HEK293 (cell line): ENCODE results near the gene ARHGAP24.

Experiments
- CTCF ChIA-PET: fragments of 350-600 bp; formaldehyde crosslinking; extraction: SDS; loops from one replicate; lab custom pipeline; 2021; ENCODE audit warnings: antibody characterized with exemption; lab: Yijun Ruan, JAX
- POLR2A ChIA-PET: fragments of 300-600 bp; formaldehyde crosslinking; extraction: SDS; loops from one replicate; lab custom pipeline; 2020; ENCODE audit warnings: antibody characterized with exemption, inconsistent platforms; lab: Yijun Ruan, JAX
- H3K27ac ChIP-seq: fragments of 200-500 bp; sonication (Bioruptor generic); 2 replicates; pipeline ENCODE4 v1.5.1; 2014; ENCODE audit warnings: low read depth, low read length, control low read depth, inconsistent platforms; ENCODE audit errors: extremely low read depth
- H3K36me3 ChIP-seq, 2 experiments: fragments of 200-500 bp in 1 of 2; sonication (Bioruptor generic) in 1 of 2; 1 replicate in 1 of 2; 2 replicates in 1 of 2; pipeline ENCODE4 v1.5.1; 2014 to 2017; ENCODE audit warnings: inconsistent platforms in 2 of 2, low read length in 2 of 2; ENCODE audit not compliant: control insufficient read depth in 2 of 2, insufficient read depth in 1 of 2
- H3K4me1 ChIP-seq: fragments of 200-500 bp; sonication (Bioruptor generic); 2 replicates; pipeline ENCODE4 v1.5.1; 2014; ENCODE audit warnings: mild to moderate bottlenecking, low read length, inconsistent platforms; ENCODE audit not compliant: control insufficient read depth, insufficient read depth
- H3K4me3 ChIP-seq: 2 replicates; pipeline ENCODE4 v1.5.1; 2011; ENCODE audit warnings: low read depth, mild to moderate bottlenecking, control low read depth, low read length, moderate library complexity
- H3K9me3 ChIP-seq: fragments of 200-500 bp; sonication (Bioruptor generic); 2 replicates; pipeline ENCODE4 v1.5.1; 2014; ENCODE audit warnings: low read depth, low read length, inconsistent platforms; ENCODE audit not compliant: control insufficient read depth, insufficient read depth
- TCF7L2 ChIP-seq: IDR thresholded peaks from 2 replicates; pipeline ENCODE4 v1.6.1; 2011; ENCODE audit warnings: low read depth, mild to moderate bottlenecking, inconsistent platforms, low read length, moderate library complexity, borderline replicate concordance
- ZBTB49 ChIP-seq: fragments of 450-650 bp; formaldehyde crosslinking; IDR thresholded peaks from 2 replicates; pipeline ENCODE4 v1.5.1; 2016; ENCODE audit warnings: missing biosample characterization, missing genetic modification characterization, low read depth
- ZBTB7A ChIP-seq: fragments of 450-650 bp; formaldehyde crosslinking; IDR thresholded peaks from 2 replicates; pipeline ENCODE4 v1.5.1; 2016; ENCODE audit warnings: low read depth, missing biosample characterization, missing genetic modification characterization
- ZFHX2 ChIP-seq: fragments of 450-650 bp; formaldehyde crosslinking; conservative IDR thresholded peaks from 2 replicates; pipeline ENCODE4 v1.5.1; 2016; ENCODE audit warnings: missing biosample characterization, missing genetic modification characterization
- ZFP69B ChIP-seq: fragments of 450-650 bp; formaldehyde crosslinking; IDR thresholded peaks from 2 replicates; pipeline ENCODE4 v1.5.1; 2016; ENCODE audit warnings: missing biosample characterization, missing genetic modification characterization
- ZNF302 ChIP-seq: fragments of 450-650 bp; formaldehyde crosslinking; IDR thresholded peaks from 2 replicates; pipeline ENCODE4 v1.5.1; 2016; ENCODE audit warnings: missing biosample characterization, missing genetic modification characterization, low read depth
- ZNF350 ChIP-seq: fragments of 450-650 bp; formaldehyde crosslinking; IDR thresholded peaks from 2 replicates; pipeline ENCODE4 v1.5.0; 2017; ENCODE audit warnings: missing biosample characterization, mild to moderate bottlenecking, missing genetic modification characterization
- ZNF354C ChIP-seq: fragments of 450-650 bp; formaldehyde crosslinking; IDR thresholded peaks from 2 replicates; pipeline ENCODE4 v1.5.1; 2016; ENCODE audit warnings: missing biosample characterization, missing genetic modification characterization, low read depth, borderline replicate concordance
- ZNF423 ChIP-seq: fragments of 450-650 bp; formaldehyde crosslinking; IDR thresholded peaks from 2 replicates; pipeline ENCODE4 v1.5.1; 2016; ENCODE audit warnings: missing biosample characterization, missing genetic modification characterization
- ZNF514 ChIP-seq: fragments of 450-650 bp; formaldehyde crosslinking; IDR thresholded peaks from 2 replicates; pipeline ENCODE4 v1.5.1; 2016; ENCODE audit warnings: missing biosample characterization, missing genetic modification characterization
- ZNF521 ChIP-seq: fragments of 450-650 bp; formaldehyde crosslinking; IDR thresholded peaks from 2 replicates; pipeline ENCODE4 v1.5.1; 2017; ENCODE audit warnings: missing biosample characterization, mild to moderate bottlenecking, missing genetic modification characterization
- ZNF658 ChIP-seq: fragments of 450-650 bp; formaldehyde crosslinking; IDR thresholded peaks from 2 replicates; pipeline ENCODE4; 2016; ENCODE audit warnings: missing biosample characterization, missing genetic modification characterization
- ZSCAN23 ChIP-seq: fragments of 450-650 bp; formaldehyde crosslinking; IDR thresholded peaks from 2 replicates; pipeline ENCODE4 v1.5.1; 2016; ENCODE audit warnings: missing biosample characterization, missing genetic modification characterization
- TF ChIP-seq, protein P1 (sequence below): fragments of 450-650 bp; IDR thresholded peaks from 2 replicates; pipeline ENCODE4 v1.5.1; 2018; ENCODE audit warnings: missing biosample characterization, missing genetic modification characterization
- TF ChIP-seq, protein P2 (sequence below): fragments of 450-650 bp; formaldehyde crosslinking; IDR thresholded peaks from 2 replicates; pipeline ENCODE4; 2016; ENCODE audit warnings: missing biosample characterization, missing genetic modification characterization
- TF ChIP-seq, protein P3 (sequence below): fragments of 450-650 bp; formaldehyde crosslinking; IDR thresholded peaks from 2 replicates; pipeline ENCODE4 v1.5.1; 2016; ENCODE audit warnings: missing biosample characterization, missing genetic modification characterization
- TF ChIP-seq, protein P4 (sequence below): fragments of 450-650 bp; formaldehyde crosslinking; IDR thresholded peaks from 2 replicates; pipeline ENCODE4 v1.5.1; 2016; ENCODE audit warnings: missing biosample characterization, missing genetic modification characterization

The ARHGAP24 gene

DNA sequence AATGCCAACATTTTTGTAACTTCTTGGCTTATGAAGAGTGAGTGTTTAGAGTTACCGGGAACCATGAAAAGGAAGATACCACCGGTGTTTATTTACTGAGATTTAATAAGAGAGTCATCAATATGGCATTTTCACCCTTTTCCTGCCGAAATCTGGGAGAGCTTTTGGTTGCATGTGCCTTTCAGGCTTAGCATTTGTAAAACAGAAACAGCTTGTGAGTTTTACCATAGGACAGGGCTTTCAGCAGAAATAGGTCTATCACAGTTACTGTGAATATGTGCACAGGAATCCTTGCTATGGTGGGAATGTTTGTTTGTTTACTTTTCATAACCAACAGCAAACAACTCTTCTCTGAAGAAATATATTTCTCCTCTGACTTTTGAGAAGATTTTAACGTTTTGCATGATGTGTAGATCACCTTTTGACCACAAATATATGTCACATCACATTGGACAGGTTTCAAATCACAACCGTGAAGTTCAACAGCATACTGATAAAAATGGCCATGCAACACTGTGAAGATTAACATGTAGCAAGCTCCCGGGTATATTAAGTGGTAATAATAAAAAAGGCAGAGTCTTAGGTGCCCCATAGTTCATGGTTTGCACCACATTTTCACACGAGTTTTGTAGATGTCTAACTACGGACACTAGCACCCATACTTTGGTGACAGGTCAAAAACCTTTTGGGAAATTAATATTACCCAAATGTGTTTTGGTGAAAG is 21.3 kb downstream of the ARHGAP24 start:
- CTCF ChIA-PET = no interaction called here
- Histone ChIP-seq H3K4me3 (no peak overlapping the region), H3K9me3 (no peaks in the 10 kb centered on the region), H3K27ac (no peak overlapping the region), H3K36me3 (no peaks in the 10 kb centered on the region), H3K4me1 (0 out of 2 replicates have a peak, but pooled peaks cover 3% of the 10 kb centered on the region)
- POLR2A ChIA-PET = no interaction called here
- TF ChIP-seq, protein P1, sequence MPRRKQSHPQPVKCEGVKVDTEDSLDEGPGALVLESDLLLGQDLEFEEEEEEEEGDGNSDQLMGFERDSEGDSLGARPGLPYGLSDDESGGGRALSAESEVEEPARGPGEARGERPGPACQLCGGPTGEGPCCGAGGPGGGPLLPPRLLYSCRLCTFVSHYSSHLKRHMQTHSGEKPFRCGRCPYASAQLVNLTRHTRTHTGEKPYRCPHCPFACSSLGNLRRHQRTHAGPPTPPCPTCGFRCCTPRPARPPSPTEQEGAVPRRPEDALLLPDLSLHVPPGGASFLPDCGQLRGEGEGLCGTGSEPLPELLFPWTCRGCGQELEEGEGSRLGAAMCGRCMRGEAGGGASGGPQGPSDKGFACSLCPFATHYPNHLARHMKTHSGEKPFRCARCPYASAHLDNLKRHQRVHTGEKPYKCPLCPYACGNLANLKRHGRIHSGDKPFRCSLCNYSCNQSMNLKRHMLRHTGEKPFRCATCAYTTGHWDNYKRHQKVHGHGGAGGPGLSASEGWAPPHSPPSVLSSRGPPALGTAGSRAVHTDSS (tag by site-specific recombination) = no peak
- TF ChIP-seq ZNF514 (no peak), ZNF658 (tag by site-specific recombination) (no peak), ZNF350 (tag by site-specific recombination) (no peak), ZFP69B (tag by site-specific recombination) (no peak), ZNF302 (tag by site-specific recombination) (no peak), ZSCAN23 (tag by site-specific recombination) (no peak), TCF7L2 (no peak), ZNF423 (tag by site-specific recombination) (no peak), ZBTB7A (no peak), ZFHX2 (tag by site-specific recombination) (no peak), ZNF354C (tag by site-specific recombination) (no peak), ZBTB49 (tag by site-specific recombination) (no peak), ZNF521 (tag by site-specific recombination) (no peak)
- TF ChIP-seq, protein P2, sequence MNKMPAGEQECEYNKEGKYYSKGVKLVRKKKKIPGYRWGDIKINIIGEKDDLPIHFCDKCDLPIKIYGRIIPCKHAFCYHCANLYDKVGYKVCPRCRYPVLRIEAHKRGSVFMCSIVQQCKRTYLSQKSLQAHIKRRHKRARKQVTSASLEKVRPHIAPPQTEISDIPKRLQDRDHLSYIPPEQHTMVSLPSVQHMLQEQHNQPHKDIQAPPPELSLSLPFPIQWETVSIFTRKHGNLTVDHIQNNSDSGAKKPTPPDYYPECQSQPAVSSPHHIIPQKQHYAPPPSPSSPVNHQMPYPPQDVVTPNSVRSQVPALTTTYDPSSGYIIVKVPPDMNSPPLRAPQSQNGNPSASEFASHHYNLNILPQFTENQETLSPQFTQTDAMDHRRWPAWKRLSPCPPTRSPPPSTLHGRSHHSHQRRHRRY (tag by site-specific recombination) = no peak
- TF ChIP-seq, protein P3, sequence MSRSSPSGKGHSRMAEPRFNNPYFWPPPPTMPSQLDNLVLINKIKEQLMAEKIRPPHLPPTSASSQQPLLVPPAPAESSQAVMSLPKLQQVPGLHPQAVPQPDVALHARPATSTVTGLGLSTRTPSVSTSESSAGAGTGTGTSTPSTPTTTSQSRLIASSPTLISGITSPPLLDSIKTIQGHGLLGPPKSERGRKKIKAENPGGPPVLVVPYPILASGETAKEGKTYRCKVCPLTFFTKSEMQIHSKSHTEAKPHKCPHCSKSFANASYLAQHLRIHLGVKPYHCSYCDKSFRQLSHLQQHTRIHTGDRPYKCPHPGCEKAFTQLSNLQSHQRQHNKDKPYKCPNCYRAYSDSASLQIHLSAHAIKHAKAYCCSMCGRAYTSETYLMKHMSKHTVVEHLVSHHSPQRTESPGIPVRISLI = no peak
- TF ChIP-seq, protein P4, sequence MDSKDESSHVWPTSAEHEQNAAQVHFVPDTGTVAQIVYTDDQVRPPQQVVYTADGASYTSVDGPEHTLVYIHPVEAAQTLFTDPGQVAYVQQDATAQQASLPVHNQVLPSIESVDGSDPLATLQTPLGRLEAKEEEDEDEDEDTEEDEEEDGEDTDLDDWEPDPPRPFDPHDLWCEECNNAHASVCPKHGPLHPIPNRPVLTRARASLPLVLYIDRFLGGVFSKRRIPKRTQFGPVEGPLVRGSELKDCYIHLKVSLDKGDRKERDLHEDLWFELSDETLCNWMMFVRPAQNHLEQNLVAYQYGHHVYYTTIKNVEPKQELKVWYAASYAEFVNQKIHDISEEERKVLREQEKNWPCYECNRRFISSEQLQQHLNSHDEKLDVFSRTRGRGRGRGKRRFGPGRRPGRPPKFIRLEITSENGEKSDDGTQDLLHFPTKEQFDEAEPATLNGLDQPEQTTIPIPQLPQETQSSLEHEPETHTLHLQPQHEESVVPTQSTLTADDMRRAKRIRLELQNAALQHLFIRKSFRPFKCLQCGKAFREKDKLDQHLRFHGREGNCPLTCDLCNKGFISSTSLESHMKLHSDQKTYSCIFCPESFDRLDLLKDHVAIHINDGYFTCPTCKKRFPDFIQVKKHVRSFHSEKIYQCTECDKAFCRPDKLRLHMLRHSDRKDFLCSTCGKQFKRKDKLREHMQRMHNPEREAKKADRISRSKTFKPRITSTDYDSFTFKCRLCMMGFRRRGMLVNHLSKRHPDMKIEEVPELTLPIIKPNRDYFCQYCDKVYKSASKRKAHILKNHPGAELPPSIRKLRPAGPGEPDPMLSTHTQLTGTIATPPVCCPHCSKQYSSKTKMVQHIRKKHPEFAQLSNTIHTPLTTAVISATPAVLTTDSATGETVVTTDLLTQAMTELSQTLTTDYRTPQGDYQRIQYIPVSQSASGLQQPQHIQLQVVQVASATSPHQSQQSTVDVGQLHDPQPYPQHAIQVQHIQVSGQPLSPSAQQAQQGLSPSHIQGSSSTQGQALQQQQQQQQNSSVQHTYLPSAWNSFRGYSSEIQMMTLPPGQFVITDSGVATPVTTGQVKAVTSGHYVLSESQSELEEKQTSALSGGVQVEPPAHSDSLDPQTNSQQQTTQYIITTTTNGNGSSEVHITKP (tag by site-specific recombination) = no peak
